Measurements from ENCODE around the gene NLRC3.

NLRC3 gene

GRCh38 chr16:3498988-3499387 is 78.2 kb downstream of the NLRC3 start:
- TF ChIP-seq CTCF (IDR thresholded peaks at IDR 0.05; ENCODE audit: insufficient read depth, low read length, missing control alignments) = no peak
- POLR2A ChIA-PET = no interaction called here
- no peak overlapping the region for H3K4me3 ChIP-seq (ENCODE audit: low read depth, low read length)
- CTCF ChIA-PET = interaction anchor here (2.8 kb wide), 1 partner anchor 12 kb away, joined by 10 read pairs; no protein-coding TSS in a partner anchor
- no peak for DNase-seq (ENCODE audit: low read depth, low spot score)

- DNase-seq (ENCODE audit: low read depth, low spot score) = no peak
- ChIA-PET POLR2A (no interaction called here), CTCF (no interaction called here)
- TF ChIP-seq CTCF (IDR thresholded peaks at IDR 0.05; ENCODE audit: insufficient read depth, low read length, missing control alignments) = no peak
- H3K4me3 ChIP-seq (ENCODE audit: low read depth, low read length) = no peak overlapping the region
These were observed 79.4 kb downstream of the NLRC3 start for GRCh38 chr16:3497771-3498170.

GRCh38 chr16:3496386-3496785 is 80.8 kb downstream of the NLRC3 start:
- no peak for DNase-seq (ENCODE audit: low read depth, low spot score)
- H3K4me3 ChIP-seq (ENCODE audit: low read depth, low read length) = no peak overlapping the region
- no peak for TF ChIP-seq CTCF (IDR thresholded peaks at IDR 0.05; ENCODE audit: insufficient read depth, low read length, missing control alignments)
- ChIA-PET POLR2A (no interaction called here), CTCF (interaction anchor here (1.0 kb wide), 1 partner anchor 12 kb away, joined by 3 read pairs; no protein-coding TSS in a partner anchor)

GRCh38 chr16:3495176-3495575 is 82.0 kb downstream of the NLRC3 start, which contains the start of gene C16orf90:
C16orf90 (minus strand) TSS chr16:3495489; CDS start chr16:3495421, 68 bp downstream.
- POLR2A ChIA-PET = no interaction called here
- no peak for DNase-seq (ENCODE audit: low read depth, low spot score)
- TF ChIP-seq CTCF (IDR thresholded peaks at IDR 0.05; ENCODE audit: insufficient read depth, low read length, missing control alignments) = no peak
- CTCF ChIA-PET = interaction anchor here (1.4 kb wide), 1 partner anchor 11 kb away, joined by 3 read pairs; no protein-coding TSS in a partner anchor
- no peak within 1 kb of the TSS for H3K4me3 ChIP-seq (ENCODE audit: low read depth, low read length)

- TF ChIP-seq CTCF (IDR thresholded peaks at IDR 0.05; ENCODE audit: insufficient read depth, low read length, missing control alignments) = no peak
- POLR2A ChIA-PET = no interaction called here
These were observed 82.7 kb downstream of the NLRC3 start for GRCh38 chr16:3494386-3494973.

GRCh38 chr16:3492356-3492755 is 84.8 kb downstream of the NLRC3 start:
- DNase-seq (ENCODE audit: low read depth, low spot score) = no peak
- ChIA-PET CTCF (no interaction called here), POLR2A (no interaction called here)
- no peak overlapping the region for H3K4me3 ChIP-seq (ENCODE audit: low read depth, low read length)
- no peak for TF ChIP-seq CTCF (IDR thresholded peaks at IDR 0.05; ENCODE audit: insufficient read depth, low read length, missing control alignments)

More at GRCh38 chr16:3494386-3494973, 82.7 kb downstream of the NLRC3 start:
- CTCF ChIA-PET = interaction anchor here (1.4 kb wide), 1 partner anchor 11 kb away, joined by 3 read pairs; no protein-coding TSS in a partner anchor
- H3K4me3 ChIP-seq (ENCODE audit: low read depth, low read length) = no peak overlapping the region
- DNase-seq (ENCODE audit: low read depth, low spot score) = no peak
